GM18517 (cell line): Measurements from ENCODE around the gene TRAPPC6A.
A peak's percentile ranks its signal among the peaks of the same experiment; 100 is the strongest.

ENCODE experiments used
- ATAC-seq: cut with Tn5 transposase; IDR thresholded peaks from one replicate; pipeline ENCODE4 v1.9.1; 2021; ENCODE audit warnings: mild to moderate bottlenecking, moderate library complexity; ENCODE audit not compliant: unreplicated experiment

Gene TRAPPC6A

GRCh38 chr19:45150180-45150579 is 27.9 kb downstream of the TRAPPC6A start:
- no peak for ATAC-seq

DNA sequence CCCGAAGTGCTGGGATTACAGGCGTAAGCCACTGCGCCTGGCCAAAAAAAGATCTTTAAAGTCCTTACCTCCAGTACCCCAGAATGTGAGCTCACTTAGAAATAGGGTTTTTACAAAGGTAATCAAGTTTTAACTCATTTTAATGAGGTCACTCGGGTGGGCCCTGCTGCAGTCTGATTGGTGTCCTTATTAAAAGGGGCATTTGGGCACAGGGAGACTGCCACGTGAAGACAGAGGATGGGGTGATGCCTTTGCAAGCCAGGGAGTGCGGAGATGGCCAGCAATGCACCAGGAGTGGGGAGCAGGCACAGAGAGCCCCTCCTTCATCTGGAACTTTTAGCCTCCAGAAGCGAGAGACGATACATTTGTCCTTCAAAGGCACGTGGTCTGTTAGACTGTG is 28.9 kb downstream of the TRAPPC6A start:
- ATAC-seq, result no peak

- ATAC-seq, result no peak
Measured at GRCh38 chr19:45147835-45148676, 30.0 kb downstream of the TRAPPC6A start.

DNA sequence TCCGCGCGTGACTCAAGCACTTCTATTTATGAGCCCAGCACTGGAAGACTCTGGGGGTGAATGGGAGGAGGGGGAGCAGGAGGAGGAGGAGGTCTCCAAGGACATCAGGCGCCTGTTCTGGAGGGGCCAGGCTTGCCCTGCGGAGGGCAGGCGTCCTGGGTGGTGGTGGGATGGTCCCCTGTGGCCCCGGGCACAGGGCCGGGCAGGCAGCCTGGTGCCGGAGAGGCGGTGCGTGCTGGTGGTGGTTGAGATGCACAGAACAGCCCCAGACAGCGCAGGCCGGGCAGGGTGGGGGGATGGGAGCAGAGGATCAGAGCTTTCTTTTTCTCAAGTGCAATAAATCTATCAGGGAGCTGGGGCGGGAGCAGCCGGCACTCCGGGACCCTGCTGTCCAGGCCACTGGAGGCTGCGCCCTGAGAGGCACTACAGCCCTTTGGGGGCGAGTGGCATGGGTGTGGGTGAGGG is 31.3 kb downstream of the TRAPPC6A start:
- no peak for ATAC-seq

GRCh38 chr19:45146251-45146650 is 31.8 kb downstream of the TRAPPC6A start:
- no peak for ATAC-seq

- no peak for ATAC-seq
Measured at GRCh38 chr19:45145270-45146189, 32.5 kb downstream of the TRAPPC6A start.

DNA sequence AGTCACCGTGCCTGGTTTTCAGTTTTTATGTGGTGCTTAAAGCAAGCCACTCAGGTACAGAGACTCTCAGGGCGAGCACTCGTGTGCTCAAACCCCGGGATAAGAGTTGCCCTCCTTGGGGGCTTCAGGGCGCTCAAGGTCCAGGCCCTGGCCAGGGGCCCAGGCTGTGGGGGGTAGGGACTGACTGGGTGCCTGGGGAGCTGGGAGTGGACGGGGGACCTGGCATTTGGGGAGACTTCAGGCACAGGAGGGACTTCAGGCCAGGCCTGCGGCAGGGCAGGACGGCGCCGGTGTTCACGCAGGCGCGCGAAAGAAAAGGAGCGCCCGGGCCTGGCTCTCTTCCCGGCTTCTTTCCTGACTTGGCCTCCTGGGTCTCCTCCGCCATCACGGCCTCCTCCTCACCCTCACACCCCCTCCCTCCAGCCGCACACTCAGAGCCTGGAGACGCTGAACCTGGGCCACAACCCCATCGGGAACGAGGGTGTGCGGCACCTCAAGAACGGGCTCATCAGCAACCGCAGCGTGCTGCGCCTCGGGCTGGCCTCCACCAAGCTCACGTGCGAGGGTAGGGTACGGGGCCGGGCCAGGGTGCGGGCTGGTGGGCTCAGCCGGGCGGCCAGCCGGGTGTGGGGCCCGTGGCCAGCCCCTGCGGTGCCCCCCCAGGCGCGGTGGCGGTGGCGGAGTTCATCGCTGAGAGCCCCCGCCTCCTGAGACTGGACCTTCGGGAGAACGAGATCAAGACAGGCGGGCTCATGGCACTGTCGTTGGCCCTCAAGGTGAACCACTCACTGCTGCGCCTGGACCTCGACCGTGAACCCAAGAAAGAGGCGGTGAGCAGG is 33.4 kb downstream of the TRAPPC6A start:
- ATAC-seq, result no peak

DNA sequence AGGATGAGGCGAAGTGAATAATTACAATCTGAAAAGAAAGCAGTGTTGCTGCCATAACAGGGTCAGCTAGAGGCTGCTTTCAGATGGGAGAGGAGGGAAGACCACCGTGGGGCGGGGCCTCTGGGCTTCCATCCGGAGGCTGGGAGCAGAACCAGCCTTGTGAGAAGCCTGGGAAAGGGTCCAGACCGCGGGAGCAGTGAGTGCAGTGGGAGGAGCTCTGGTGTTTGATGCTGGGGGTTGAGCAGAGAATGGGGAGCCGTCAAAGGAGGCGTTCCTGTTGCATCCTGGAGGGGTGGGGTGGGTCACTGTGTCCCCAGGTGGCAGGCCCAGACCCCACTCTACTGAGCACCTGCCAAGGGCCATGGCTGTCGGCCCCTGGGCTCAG is 35.3 kb downstream of the TRAPPC6A start:
- no peak for ATAC-seq

- ATAC-seq, result no peak
Measured at GRCh38 chr19:45142016-45142725, 35.9 kb downstream of the TRAPPC6A start.

GRCh38 chr19:45141203-45141900 is 36.7 kb downstream of the TRAPPC6A start:
- no peak for ATAC-seq

DNA sequence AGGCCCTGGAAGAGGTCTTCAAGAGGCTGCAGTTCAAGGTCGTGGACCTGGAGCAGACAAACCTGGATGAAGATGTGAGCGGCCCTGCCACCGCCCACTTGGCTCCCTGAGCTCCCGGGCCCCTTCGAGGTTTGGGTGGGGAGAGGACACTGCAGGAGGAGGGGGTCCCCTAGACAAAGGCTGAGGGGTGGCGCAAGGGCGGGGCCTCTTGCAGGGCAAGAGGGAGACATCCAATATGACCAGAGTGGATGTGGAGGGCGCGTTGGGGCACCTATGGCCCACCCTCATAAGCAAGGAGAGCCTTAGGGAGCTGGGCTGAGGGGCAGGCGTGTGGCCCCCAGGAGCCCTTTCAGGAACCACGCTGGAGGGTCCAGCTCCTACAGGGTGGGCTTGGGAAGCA is 37.5 kb downstream of the TRAPPC6A start:
- ATAC-seq, result no peak

GRCh38 chr19:45140144-45140503 is 37.9 kb downstream of the TRAPPC6A start:
- no peak for ATAC-seq

- ATAC-seq, result no peak
Measured at GRCh38 chr19:45139286-45140143, 38.5 kb downstream of the TRAPPC6A start.

- no peak for ATAC-seq
Measured at GRCh38 chr19:45138303-45138751, 39.7 kb downstream of the TRAPPC6A start.

GRCh38 chr19:45137179-45137761 is 40.8 kb downstream of the TRAPPC6A start:
- ATAC-seq, result peak; percentile 82

GRCh38 chr19:45136507-45137178 is 41.4 kb downstream of the TRAPPC6A start:
- ATAC-seq, result no peak

DNA sequence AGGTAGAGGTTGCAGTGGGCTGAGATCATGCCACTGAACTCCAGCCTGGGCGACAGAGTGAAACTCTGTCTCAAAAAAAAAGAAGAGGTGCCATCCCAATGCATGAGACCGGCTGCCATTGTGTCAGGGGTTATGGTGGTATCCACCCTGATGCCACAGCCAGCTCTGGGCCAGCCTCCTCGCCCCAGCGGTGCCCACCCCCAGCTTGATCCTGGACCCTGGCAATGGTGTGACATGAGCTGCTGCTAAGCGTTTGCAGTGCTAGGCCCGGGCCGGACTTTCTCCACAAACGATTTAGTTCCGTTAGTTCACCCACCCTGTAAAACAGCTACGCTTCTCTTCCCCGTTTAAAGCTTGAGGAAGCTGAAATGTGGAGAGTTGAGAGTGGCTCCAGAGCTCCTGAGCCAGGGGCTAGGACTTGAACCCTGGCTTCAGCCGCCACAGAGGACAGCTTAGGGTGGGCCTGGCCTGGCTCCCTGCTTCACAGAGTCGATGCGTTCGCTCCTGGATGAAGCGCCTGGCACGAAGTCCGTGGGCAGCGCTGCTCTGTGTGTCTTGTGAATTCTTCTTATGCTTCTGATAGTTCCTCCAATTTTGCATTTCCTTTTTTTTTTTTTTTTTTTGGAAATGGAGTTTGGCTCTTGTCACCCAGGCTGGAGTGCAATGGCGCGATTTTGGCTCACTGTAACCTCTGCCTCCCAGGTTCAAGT is 42.7 kb downstream of the TRAPPC6A start:
- no peak for ATAC-seq
